Natural killer cell treated with Interleukin-12 subunit alpha and Interleukin-12 subunit beta and Interleukin-15 and Interleukin-18, amount 100 ng/mL, for 72 hours (primary cell): Measurements from ENCODE around the gene EXPH5. TPM values are rescaled to one million over a fixed set of nuclear protein-coding genes. Genes with fewer than 3 reads are reported as not detected.
A peak's percentile ranks its signal among the peaks of the same experiment; 100 is the strongest.

Experiments
- ATAC-seq, 2 donors: fragments of 150-1000 bp; cut with Tn5 transposase in 1 of 2; sonication (Bioruptor Pico), chemical (Tn5 transposase) in 1 of 2; 2 replicates each; pipeline ENCODE4 v1.10.0; 2021
- DNase-seq: peaks from one replicate; pipeline ENCODE4 v3.0.0; 2022; ENCODE audit warnings: low spot score
- H3K27ac Mint-ChIP-seq, 2 donors: 1 replicate in 1 of 2; 2 replicates in 1 of 2; pipeline ENCODE4 v1.8.0; 2022; ENCODE audit warnings: mixed read lengths in 2 of 2, mild to moderate bottlenecking in 1 of 2, moderate library complexity in 1 of 2
- H3K27me3 Mint-ChIP-seq, 2 donors: 1 replicate in 1 of 2; 2 replicates in 1 of 2; pipeline ENCODE4 v1.8.0; 2022; ENCODE audit warnings: mixed read lengths in 2 of 2
- H3K36me3 Mint-ChIP-seq: one replicate; pipeline ENCODE4 v1.8.0; 2022; ENCODE audit warnings: mixed read lengths
- H3K4me1 Mint-ChIP-seq, 2 donors: 1 replicate in 1 of 2; 2 replicates in 1 of 2; pipeline ENCODE4 v1.8.0; 2022; ENCODE audit warnings: low read depth in 2 of 2, mixed read lengths in 2 of 2, mild to moderate bottlenecking in 1 of 2
- H3K4me3 Mint-ChIP-seq: one replicate; pipeline ENCODE4 v1.8.0; 2022; ENCODE audit warnings: mixed read lengths
- H3K9me3 Mint-ChIP-seq: 2 replicates; pipeline ENCODE4 v1.8.0; 2022; ENCODE audit warnings: mixed read lengths
- total RNA-seq, 2 donors: library from RNA; stranded (reverse); gene quantifications; one replicate each; pipeline ENCODE4 v1.2.3, GENCODE V29; 2022

EXPH5 gene
- total RNA-seq, 2 donors from 2014 or later = 0.56 to 0.90 TPM

DNA sequence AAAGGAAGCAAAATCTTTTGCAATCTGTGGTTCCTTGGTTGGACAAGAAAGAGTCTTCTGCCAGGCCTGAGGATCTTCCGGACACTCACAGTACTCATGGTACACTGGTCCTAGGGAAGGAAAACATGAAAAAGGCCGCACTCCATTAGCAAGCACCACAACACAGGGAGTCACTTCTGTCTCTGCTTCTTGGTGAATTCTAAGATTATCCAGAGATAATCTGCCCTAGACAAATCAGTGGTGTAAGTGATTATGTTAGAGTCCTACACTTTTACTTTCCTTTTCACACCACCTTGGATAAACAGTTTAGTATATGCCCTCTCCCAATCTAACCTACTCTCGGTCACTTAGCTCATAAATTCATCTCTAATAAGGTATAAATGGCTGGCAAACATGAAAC, 107.2 kb downstream of the EXPH5 start:
- Mint-ChIP-seq H3K4me1 (peaks cover 0 to 4% of the 10 kb centered on the region in 2 donors), H3K27ac (peak overlapping the region in 1 of 2 donors; percentile 22), H3K36me3 (peaks cover 35% of the 10 kb centered on the region)

DNA sequence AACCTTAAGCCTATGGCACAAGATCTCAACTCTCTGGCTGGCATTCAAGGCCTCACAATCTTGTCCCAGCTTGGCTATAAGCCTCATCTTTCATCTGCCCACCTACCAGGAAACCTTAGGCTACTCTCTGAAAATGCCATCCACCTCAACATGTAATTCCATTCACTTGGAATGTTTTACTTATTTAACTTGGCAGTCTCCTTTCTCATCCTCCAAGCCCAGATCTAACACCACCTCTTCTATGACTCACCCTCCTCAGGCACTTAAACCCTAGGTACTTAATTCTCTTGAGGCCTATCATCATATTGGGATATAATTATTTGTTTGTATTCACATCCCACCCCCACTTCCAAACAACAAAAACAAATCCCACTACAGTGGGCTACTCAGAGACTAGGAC, 110.4 kb downstream of the EXPH5 start:
- DNase-seq (no peak), ATAC-seq (no peak)
- Mint-ChIP-seq H3K4me1 (peaks cover 0 to 4% of the 10 kb centered on the region in 2 donors), H3K27me3 (no peaks in the 10 kb centered on the region), H3K9me3 (no peaks in the 10 kb centered on the region), H3K27ac (no peak overlapping the region), H3K4me3 (no peak overlapping the region), H3K36me3 (peaks cover 29% of the 10 kb centered on the region)

More for the DNA sequence above, 107.2 kb downstream of the EXPH5 start:
- Mint-ChIP-seq H3K27me3 (no peaks in the 10 kb centered on the region), H3K4me3 (no peak overlapping the region), H3K9me3 (no peaks in the 10 kb centered on the region)
- ATAC-seq (no peak), DNase-seq (no peak)

DNA sequence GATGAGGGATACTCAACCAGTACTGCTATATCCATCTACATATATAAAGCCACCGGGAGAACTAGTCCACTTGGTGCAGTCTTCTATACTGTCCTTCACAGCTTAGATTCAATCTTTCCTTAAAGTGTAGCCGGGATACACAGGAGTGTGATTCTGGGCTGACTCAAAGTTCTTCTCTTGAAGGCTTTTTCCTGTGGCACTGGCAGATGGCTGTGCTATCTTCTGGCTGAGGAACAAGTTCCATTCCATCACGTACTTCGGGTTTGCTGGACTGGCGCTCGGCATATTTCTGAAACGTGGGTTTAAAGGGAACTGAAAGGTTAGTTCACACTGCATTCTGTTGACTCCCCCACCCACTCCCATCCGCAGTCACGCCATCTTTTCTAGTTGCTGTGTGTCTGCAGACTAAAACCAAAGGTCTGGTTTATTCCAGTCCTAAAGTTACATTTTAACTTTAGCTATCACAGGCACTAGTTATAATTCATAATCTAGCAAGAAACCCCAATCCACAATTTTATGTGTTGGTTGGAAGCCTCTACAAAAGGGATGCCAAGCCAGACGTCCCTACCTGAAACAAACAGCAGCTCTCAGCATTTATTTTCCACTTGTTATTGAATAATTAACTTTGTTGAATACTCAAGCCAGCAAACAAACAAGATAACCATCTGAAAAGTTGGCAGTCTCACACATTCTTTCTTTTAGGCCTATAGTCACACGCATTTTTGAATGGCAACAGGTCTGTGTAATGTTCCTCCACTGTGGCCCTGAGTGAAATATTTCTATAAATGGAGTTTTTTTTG, 118.7 kb downstream of the EXPH5 start:
- Mint-ChIP-seq H3K4me1 (no peaks in the 10 kb centered on the region), H3K9me3 (no peaks in the 10 kb centered on the region), H3K36me3 (peaks cover 6% of the 10 kb centered on the region), H3K27ac (no peak overlapping the region), H3K27me3 (no peaks in the 10 kb centered on the region), H3K4me3 (no peak overlapping the region)
- DNase-seq = no peak
- ATAC-seq = no peak

DNA sequence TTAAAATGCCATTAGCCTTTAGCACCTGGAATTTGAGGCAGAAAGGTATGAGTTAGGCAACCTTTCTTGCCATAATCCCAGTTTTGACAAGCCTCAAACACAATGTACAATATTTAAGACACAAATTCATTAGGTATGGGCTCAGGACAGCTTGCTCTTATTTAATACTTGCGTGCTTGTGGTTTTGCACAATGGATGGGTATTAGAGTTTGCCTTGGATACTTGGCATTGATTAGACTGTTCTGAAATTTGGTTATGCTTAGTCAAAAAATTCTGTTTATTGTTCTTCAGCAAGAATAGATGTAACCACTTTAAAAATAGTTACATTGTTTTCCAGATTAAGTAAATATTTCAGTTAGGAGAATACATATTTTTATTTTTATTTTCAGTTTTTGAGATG, 120.9 kb downstream of the EXPH5 start:
- Mint-ChIP-seq H3K4me3 (no peak overlapping the region), H3K9me3 (no peaks in the 10 kb centered on the region), H3K27me3 (no peaks in the 10 kb centered on the region), H3K36me3 (peaks cover 6% of the 10 kb centered on the region), H3K27ac (no peak overlapping the region), H3K4me1 (no peaks in the 10 kb centered on the region)
- no peak for ATAC-seq
- no peak for DNase-seq

DNA sequence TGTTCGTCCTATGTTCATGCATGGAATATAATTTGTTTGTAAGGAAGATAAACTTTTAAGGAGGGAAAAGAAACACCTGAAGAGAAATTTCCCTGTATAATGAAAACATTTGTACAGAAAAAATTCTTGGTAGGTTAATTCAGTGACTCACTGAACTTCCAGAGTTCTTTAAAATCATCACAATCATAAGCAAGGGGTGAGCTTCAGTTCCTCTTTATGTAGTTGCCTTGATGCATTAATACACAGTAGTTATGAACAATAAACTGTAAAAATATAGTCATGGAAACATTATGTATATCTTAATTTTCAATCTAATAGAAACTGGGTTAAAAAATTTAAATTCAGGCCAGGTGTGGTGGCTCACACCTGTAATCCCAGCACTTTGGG, 125.1 kb downstream of the EXPH5 start:
- no peak for ATAC-seq
- Mint-ChIP-seq H3K27ac (peak overlapping the region; percentile 26 to 99), H3K4me3 (no peak overlapping the region), H3K9me3 (no peaks in the 10 kb centered on the region), H3K4me1 (peaks cover 15 to 16% of the 10 kb centered on the region in 2 donors), H3K36me3 (no peaks in the 10 kb centered on the region), H3K27me3 (no peaks in the 10 kb centered on the region)
- no peak for DNase-seq

DNA sequence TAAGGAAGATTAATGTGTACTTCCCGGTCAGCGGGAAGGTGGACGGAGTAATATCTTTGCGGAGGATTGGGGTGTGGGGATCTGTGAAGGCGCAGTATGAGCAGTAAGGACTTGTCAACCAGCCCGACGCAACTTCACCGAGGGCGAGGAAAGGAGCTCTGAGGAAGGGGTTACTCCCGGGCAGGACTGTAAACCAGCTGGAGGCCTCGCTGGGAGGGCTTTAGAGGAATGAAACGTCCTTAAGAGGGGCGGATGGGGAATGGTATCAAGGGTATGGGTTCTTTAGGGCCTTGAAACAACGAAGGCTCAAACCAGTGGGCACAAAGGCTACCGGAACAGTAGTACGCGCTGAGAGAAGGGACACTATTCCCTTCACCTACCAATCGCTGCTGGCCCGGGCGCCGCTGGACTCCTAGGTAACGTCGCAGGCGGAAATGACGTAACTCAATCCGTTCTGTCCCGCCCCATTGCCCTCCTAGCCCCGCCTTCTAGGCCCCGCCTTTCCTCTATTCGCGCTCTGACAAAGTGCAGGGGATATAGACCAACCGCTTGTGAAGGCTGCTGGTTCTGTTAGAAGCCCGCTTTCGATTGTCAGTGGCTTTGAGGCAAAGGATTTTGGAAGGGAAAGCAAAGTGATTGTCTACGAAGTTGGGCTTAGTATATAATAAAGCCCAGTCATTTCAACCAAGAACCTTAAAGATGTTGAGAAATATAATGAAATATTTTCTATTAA, 126.3 kb downstream of the EXPH5 start, which contains the start of gene C11orf65:
C11orf65 (minus strand) TSS at position 439 of the 733 bp plus-strand sequence. CDS start 5,970 bp downstream, outside the sequence.
- H3K4me1 Mint-ChIP-seq = peaks cover 15 to 16% of the 10 kb centered on the region in 2 donors
- no peaks in the 10 kb centered on the region for H3K9me3 Mint-ChIP-seq
- H3K27me3 Mint-ChIP-seq = no peaks in the 10 kb centered on the region
- H3K36me3 Mint-ChIP-seq = no peaks in the 10 kb centered on the region
- ATAC-seq = peak; percentile 100
- H3K4me3 Mint-ChIP-seq = peak within 1 kb of the TSS; percentile 96
- H3K27ac Mint-ChIP-seq = peak within 1 kb of the TSS; percentile 98 to 99
- peak; percentile 94 for DNase-seq

DNA sequence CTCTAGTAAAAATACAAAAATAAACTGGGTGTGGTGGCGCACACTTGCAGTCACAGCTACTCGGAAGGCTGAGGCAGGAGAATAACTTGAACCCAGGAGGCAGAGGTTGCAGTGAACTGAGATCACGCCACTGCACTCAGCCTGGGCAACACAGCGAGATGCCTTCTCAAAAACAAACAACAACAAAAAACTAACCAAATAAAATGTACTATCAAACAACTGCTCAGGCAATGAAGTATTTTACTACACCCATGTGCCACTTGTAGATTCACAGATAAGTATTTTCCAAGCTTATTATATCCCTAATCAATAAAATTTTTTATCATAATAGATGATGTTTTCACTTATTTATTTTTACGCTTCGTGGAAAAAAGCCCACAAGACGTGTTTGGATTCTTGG, 127.2 kb downstream of the EXPH5 start:
- no peak for ATAC-seq
- DNase-seq = no peak
- no peaks in the 10 kb centered on the region for H3K27me3 Mint-ChIP-seq
- H3K9me3 Mint-ChIP-seq = no peaks in the 10 kb centered on the region
- peak overlapping the region; percentile 96 for H3K4me3 Mint-ChIP-seq
- peak overlapping the region; percentile 98 to 99 for H3K27ac Mint-ChIP-seq
- no peaks in the 10 kb centered on the region for H3K36me3 Mint-ChIP-seq
- H3K4me1 Mint-ChIP-seq = peaks cover 15 to 16% of the 10 kb centered on the region in 2 donors

Other genes with a start within 250 kb of the EXPH5 start
- gene C11orf65, start 126.2 kb downstream of the EXPH5 start, total RNA-seq = under 1 TPM; 0.31 TPM
- gene POGLUT3, start 95.4 kb downstream of the EXPH5 start, total RNA-seq = 10 to 100 TPM; 14.7 to 15.6 TPM
- 10 to 100 TPM; 39.2 to 84.1 TPM for gene DDX10, start 71.3 kb upstream of the EXPH5 start, total RNA-seq